GM18870 (cell line): ENCODE data around the gene UNC45B.
"Not testable (repeated sequence)": the region's sequence is repeated elsewhere in the genome, so short reads cannot be mapped to it uniquely, and the experiment has no call there.

Experiments used
- ATAC-seq: cut with Tn5 transposase; IDR thresholded peaks from one replicate; pipeline ENCODE4 v1.9.1; 2021; ENCODE audit warnings: moderate library complexity; ENCODE audit not compliant: unreplicated experiment

UNC45B gene

DNA sequence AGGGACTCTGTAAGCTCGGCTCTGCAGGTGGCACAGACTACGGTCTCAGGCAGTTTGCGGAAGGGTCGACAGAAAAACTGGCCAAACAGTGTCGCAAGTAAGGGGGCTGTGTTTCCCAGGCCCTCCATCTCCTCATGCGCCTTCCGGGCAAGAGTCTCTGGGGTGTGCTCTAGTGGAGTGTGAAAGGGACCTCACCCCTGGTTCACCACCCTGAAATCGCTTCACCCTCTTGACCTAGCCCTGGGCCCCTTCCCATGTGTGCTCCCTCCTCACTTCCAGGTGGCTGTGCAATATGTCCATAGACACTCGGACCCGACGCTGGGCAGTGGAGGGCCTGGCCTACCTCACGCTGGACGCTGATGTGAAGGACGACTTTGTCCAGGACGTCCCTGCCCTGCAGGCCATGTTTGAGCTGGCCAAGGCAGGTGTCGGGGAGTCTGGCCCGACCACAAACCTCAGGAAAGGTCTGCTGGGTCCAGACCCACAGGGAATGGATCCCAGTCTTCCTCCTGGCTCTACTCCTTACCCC is 22.3 kb downstream of the UNC45B start:
- ATAC-seq: no peak

DNA sequence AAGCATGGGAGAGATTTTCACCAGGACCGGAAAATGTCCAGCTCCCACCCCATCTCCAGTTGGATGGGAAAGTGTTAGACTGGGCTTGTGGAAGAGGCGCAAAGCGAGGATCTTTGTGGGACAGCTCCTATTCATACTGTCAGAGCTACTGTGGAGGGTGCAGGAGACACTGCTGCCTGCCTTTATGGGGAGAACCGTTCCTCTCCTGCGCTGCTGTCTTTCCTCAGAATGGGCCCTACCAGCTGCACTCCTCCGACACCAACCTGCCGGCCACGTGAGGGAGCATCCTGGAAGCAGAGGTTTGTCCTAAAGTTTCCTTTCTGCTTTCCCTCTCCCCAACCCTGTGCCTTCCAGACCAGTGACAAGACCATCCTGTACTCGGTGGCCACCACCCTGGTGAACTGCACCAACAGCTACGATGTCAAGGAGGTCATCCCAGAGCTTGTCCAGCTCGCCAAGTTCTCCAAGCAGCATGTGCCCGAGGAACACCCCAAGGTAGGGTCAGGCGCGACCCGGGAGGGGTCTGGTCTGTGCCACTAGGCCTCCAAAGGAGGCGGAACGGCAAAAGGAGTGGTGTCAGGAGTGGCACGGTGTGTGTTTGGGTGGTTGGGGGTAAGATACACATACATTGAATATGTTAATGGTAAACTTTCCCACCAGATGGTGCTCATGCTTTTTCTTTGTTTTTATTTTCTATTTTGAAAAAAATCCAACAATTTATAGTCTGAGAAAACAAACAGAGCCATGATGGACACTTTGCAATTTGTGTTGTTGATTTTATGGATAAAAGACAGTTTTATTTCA is 23.6 kb downstream of the UNC45B start:
- no peak for ATAC-seq

DNA sequence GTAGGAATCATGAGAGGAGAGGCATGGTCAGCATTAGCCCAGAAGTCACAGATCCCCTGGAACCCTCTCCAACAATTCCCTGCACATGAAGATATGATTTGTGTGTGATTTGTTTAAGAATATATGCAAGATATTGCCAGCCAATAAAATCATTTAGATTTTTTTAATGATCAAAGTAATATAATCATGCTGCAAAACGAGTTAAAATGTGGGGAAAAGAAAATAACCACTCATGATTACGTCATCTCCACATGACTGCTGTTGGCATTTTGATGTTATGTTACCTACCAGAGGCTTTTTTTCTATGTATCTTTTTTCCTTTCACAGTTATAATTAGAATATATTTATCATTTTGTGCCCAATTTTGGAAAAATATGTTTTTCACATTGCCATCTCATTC is 24.2 kb downstream of the UNC45B start:
- ATAC-seq: no peak

DNA sequence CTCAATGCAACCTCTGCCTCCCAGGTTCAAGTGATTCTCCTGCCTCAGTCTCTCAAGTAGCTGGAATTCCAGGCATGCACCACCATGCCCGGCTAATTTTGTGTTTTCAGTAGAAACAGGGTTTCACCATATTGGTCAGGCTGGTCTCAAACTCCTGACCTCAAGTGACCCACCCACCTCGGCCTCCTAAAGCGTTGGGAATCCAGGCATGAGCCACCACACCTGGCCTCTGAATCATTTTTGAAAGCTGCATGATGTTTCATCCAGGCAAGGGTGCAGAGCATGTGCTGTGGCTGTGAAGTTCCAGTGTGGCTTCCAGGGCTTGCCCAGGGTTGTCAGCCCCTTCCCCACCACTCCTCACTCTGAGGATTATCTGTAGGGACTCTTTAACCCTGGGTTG is 24.7 kb downstream of the UNC45B start:
- ATAC-seq: not testable (repeated sequence)

DNA sequence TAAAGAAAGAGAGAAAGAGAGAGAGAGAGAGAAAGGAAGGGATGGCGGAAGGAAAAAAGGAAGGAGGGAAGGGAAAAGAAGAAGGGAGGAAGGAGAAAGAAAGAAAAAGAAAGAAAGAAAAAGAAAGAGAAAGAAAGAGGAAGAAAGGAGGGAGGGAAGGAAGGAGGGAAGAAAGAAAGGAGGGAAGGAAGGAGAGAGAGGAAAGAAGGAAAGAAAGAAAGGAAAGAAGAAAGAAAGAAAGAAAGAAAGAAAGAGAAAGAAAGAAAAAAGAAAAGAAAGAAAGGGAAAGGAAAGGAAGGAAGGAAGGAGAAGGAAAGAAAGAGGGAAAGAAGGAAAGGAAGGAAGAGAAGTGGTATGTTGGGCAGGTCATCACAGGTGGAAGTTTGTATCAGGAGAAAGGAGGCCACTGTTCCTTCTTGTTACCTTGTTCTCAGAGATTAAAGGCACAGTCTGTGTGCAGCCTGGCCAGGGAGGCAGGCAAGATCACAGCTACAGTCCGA is 27.3 kb downstream of the UNC45B start:
- no peak for ATAC-seq

DNA sequence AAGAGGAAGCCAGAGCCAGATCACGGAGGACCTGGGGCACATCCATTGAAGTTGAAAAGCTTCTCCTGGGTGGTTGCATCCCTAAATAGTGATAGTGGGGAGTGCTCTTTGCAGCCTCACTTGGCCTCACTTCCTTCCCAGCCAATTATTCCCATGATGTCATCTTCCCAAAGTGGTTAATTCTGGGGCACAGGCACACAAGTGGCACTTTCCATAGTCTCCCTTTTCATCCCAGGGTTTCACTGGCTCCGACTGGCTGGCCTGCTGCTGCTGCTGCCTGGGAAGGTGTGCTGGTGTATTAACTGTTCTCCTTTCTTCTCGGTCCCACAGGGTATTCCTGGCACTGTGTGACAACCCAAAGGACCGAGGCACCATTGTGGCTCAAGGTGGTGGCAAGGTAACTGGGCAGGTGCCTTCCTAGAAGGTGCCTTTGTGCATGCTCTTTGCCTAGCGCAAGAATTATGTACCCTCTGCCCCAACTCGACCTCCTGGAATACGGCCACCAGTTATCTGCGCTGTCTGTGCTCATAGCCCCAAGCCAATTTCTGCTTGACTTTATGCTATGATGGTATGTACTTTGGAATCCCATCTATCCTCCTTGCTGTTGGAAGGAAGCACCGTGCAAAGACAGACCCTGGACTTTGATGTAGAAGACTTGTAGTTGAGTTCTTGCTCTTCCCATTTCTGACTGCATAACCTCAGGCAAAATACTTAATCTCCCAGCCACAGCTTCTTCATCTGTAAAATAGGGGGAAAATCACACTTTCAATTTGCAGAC is 28.2 kb downstream of the UNC45B start:
- no peak for ATAC-seq

DNA sequence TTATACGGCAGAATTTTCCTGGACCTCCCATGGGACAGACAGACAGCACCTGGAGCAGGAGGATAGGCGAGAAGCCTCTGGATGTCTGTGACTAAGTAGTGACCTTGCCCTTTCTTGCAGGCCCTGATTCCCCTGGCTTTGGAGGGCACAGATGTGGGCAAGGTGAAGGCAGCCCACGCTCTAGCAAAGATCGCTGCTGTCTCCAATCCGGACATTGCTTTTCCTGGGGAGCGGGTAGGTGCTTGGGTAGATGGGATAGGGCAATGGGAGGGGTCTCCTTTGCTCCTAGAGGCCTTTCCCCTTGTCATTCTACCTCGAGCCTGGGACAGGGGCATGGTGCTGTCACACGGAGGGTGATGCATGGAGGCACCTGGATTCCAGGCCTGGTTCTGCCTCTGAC is 29.3 kb downstream of the UNC45B start:
- no peak for ATAC-seq

DNA sequence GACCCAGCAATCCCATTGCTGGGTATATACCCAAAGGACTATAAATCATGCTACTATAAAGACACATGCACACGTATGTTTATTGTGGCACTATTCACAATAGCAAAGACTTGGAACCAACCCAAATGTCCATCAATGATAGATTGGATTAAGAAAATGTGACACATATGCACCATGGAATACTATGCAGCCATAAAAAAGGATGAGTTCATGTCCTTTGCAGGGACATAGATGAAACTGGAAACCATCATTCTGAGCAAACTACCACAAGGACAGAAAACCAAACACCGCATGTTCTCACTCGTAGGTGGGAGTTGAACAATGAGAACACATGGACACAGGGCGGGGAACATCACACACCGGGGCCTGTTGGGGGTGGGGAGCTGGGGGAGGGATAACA is 31.8 kb downstream of the UNC45B start:
- not testable (repeated sequence) for ATAC-seq

DNA sequence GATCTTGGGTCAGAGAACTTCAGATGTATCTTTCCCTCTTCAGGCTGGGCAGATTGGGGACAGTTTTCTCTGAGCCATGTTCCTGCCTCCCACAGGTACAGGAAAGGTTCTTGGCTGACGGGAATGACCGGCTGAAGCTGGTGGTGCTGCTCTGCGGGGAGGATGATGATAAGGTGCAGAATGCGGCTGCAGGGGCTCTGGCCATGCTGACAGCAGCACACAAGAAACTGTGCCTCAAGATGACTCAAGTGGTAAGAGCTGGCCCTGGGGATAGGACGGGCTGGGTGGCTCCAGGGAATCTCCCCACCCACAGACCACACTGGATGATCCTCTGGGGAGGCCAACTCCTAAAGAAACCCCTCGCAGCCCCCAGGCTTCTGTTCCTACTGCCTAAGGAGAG is 35.7 kb downstream of the UNC45B start:
- ATAC-seq: no peak

DNA sequence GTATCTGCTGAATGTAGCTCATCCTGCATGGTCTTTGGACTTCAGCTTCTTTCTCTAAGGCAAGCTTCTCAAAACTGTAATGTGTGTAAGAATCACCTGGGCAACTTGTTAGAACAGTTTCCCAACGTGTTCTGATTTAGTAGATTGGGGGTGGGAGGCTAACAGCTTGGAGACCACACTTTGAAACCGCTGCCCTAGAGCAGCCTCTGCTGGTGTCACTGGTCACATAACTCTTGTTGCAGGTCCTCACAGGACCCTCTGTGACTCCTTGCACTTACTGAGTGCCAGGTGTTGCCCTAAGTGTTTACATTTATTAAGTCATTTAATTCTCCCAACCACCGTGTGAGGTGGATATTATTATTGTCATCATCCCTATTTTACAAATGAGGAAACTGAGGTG is 36.7 kb downstream of the UNC45B start:
- ATAC-seq: no peak

DNA sequence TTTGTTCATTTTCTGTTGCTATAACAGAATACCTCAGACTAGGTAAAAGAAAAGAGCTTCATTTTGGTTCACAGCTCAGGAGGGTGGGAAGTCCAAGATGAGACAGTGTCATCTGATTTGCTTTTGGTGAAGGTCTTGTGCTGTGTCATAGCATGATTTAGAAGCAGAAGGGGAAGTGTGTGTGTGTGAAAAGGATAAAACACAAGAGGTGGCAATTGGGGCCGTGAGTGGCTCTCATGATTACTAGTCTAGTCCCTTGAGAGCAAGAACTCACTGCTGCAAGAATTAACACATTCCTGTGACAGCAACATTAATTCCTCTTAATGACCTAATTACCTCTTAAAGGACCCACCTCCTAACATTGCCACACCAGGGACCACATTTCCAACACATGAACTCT is 38.2 kb downstream of the UNC45B start:
- no peak for ATAC-seq

DNA sequence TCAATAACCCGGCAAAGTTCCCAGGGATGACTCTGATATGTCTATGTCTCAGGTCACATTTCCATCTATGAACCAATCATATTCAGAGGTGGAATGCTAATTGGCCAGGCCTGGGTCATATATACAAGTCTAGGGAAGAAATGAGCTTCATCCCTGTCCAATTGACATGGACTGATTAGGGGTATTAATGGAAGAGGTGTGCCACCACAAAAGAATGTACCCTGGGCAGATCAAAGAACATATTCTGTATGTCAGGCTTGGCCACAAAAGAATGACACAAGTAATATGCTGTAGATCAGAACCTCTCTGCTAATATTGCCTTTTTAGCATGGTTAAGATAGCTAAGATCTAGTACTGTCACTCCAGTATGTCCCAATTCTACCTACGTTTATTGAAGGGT is 39.9 kb downstream of the UNC45B start:
- no peak for ATAC-seq

DNA sequence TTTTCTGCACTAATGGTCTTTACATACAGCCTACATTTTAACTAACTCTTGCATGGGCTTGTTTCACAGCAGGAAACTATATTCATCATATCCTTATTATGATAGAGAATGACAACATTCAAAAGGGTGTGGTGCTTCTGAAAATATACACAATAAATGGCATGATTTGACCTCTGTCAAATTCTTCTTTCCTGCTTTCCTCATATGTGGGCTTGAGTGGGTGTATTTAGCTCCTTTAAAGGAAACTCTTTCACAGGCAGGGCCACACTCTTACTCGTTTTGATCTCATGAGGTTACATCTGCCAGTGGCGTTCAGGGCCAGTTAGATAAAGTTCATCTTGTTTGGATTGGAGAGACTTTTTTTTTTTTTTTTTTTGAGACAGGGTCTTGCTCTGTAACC is 40.5 kb downstream of the UNC45B start:
- no peak for ATAC-seq

DNA sequence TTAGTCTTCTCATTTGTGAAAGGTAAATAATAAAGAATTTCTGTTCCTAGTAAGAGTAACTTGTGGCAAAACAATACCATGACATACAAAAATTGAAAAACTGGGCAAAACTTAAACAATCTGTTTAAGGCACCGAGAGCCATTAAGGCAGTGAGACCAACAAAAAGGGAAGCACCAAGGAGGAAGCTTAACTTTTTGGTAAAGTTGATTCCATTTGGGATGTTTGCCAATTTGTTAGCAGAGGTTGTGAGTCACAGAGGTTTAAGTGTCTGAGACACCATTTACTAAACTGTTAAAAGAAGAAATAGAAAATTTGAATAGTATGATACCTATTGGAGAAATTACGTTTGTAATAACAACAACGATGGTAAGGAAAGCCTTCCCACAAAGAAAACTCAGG is 41.7 kb downstream of the UNC45B start:
- no peak for ATAC-seq

DNA sequence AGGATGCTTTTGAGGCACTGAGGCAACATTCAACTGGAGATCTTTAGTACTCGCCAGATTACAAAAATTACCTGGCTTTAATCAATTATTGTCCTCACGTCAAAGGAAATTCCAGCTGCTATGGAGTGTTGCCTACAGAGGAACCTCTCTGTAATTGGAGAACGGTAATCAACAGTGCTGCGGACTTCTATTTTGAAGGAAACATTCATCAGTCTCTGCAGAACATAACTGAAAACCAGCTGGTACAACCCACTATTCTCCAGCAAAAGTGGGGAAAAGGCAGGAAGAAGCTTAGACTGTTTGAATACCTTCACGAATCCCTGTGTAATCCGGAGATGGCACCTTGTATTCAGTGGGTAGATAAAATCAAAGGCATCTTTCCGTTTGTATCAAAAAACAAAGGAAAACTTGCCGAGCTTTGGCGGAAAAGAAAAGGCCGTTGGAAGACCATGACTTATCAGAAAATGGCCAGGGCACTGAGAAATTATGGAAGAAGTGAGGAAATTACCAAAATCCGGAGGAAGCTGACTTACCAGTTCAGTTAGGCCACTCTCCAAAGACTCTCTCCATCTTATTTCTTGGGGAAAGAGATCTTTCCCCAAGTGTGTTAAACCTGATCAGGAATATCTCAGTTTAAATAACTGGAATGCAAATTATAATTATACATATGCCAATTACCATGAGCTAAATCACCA is 43.5 kb downstream of the UNC45B start:
- ATAC-seq: no peak

DNA sequence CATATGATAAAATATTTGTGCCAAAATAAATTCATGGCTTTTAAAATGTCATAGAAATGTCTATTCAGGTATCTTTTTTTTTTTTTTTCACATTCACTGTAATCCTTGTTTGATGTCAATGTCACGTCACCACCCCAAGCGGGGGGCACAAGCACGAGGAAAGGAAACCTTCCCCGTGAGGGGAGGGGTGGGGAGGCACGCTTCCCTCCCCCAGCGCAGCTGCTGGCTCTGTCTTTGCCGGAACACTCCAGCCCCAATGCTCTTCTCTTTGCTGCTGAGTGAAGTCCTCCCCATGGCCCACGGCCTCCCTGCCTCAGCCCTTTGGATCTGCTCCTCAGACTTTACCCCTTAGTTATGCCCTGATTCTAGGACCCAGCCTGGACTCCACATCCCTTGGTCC is 45.1 kb downstream of the UNC45B start:
- no peak for ATAC-seq

DNA sequence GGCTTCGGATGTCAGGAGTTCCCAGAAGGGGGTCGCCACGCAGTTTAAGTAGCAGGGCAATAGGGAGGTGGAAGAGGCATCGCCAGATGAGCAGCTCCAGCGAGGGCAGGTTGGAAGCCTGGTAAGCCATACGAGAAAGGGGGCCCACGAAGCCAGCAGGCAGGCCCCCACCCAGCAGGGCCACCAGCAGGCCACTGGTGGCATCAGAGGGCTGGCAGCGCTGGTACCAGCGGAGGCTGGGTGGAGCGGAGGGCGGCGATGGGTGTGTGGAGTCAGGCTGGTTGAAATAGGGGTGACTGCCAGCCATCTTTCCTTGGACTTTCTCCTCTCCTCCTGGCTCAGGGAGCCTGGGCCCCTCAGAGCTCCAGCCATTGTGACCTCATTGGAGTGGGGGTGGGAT is 46.4 kb downstream of the UNC45B start, which contains the start of gene SLC35G3:
SLC35G3 (minus strand) TSS at position 393 of the 400 bp plus-strand sequence; CDS start at position 307, 86 bp downstream.
- not testable (repeated sequence) for ATAC-seq

DNA sequence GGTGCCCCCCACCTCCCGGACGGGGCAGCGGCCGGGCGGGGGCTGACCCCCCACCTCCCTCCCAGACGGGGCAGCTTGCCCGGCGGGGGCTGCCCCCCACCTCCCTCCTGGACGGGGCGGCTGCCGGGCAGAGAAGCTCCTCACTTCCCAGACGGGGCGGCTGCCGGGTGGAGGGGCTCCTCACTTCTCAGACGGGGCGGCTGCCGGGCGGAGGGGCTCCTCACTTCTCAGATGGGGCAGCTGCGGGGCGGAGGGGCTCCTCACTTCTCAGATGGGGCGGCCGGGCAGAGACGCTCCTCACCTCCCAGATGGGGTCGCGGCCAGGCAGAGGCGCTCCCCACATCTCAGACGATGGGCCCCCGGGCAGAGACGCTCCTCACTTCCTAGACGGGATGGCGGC is 47.4 kb downstream of the UNC45B start:
- not testable (repeated sequence) for ATAC-seq

DNA sequence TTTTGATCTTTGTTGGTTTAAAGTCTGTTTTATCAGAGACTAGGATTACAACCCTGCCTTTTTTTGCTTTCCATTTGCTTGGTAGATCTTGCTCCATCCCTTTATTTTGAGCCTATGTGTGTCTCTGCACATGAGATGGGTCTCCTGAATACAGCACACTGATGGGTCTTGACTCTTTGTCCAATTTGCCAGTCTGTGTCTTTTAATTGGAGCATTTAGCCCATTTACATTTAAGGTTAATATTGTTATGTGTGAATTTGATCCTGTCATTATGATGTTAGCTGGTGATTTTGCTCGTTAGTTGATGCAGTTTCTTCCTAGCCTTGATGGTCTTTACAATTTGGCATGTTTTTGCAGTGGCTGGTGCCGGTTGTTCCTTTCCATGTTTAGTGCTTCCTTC is 55.0 kb downstream of the UNC45B start:
- ATAC-seq: not testable (repeated sequence)

DNA sequence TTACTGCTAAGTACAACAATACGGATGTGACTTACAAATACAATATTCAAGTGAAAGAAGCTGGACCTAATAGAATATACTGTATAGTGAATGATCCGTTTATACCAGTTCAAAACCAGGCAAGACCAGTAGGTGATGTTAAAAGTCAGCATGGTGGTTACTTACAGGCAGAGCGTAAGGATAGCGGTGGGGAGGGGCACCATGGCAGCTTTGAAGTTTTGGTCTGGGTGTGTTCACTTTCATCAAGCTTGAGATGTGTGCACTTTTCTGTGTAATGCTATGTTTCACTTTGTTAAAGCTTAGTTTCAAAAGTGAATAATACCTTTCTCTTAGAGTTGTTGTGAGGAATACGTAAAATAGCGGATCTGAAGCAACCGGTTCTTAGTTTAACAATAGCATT is 63.1 kb downstream of the UNC45B start:
- no peak for ATAC-seq

DNA sequence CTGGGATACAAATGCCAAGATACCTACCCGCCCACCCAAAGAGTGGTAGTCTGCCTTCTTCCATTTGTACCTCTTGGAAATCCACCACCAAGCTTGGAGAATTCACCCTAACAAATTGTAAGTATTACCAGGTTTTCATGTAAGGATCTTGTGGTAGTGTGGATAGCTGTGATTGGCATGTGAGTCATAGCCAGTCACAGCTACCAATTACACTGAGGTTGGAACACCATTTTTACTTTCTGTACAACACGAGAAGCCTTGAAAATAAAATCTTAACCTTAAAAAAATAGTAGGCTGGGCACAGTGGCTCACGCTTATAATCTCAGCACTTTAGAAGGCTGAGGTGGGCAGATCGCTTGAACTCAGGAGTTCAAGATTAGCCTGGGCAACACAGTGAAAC is 65.1 kb downstream of the UNC45B start:
- no peak for ATAC-seq
